HepG2 (cell line): ENCODE results near the gene SMYD5. TPM values are rescaled to one million over a fixed set of nuclear protein-coding genes. Genes with fewer than 3 reads are reported as not detected.

ENCODE experiments used
- ESRRA ChIP-seq: sonication (generic); formaldehyde crosslinking; IDR thresholded peaks from 2 replicates; pipeline ENCODE4 v1.5.1; 2020; ENCODE audit warnings: mild to moderate bottlenecking, low read depth, missing genetic modification reagents
- FOXP1 ChIP-seq, 2 experiments: fragments of 450-650 bp in 1 of 2; IDR thresholded peaks; 2 replicates each; pipeline ENCODE4 v1.6.1; 2017 to 2018; ENCODE audit warnings: antibody characterized with exemption in 1 of 2
- GATAD2A ChIP-seq: IDR thresholded peaks from 2 replicates; pipeline ENCODE4 v1.6.1; 2016
- HMGA1 ChIP-seq: sonication (generic); formaldehyde crosslinking; conservative IDR thresholded peaks from 2 replicates; pipeline ENCODE4 v1.4.0; 2020; ENCODE audit warnings: missing genetic modification reagents
- HNRNPK ChIP-seq: fragments of 200-400 bp; formaldehyde crosslinking; IDR thresholded peaks from 2 replicates; pipeline ENCODE4 v1.6.1; 2018; ENCODE audit warnings: low read length, low read depth, moderate library complexity, mild to moderate bottlenecking; ENCODE audit not compliant: poor library complexity, severe bottlenecking
- HNRNPL ChIP-seq: fragments of 200-400 bp; formaldehyde crosslinking; IDR thresholded peaks from 2 replicates; pipeline ENCODE4 v1.6.1; 2017; ENCODE audit warnings: mild to moderate bottlenecking, low read depth, low read length
- HOXA3 ChIP-seq: sonication (generic); formaldehyde crosslinking; IDR thresholded peaks from 2 replicates; pipeline ENCODE4 v1.5.0; 2020; ENCODE audit warnings: missing genetic modification reagents
- JUND ChIP-seq: sonication (generic); formaldehyde crosslinking; IDR thresholded peaks from 2 replicates; pipeline ENCODE4 v1.8.0; 2022; ENCODE audit warnings: mild to moderate bottlenecking, missing genetic modification reagents
- NFKBIZ ChIP-seq: IDR thresholded peaks from 2 replicates; pipeline ENCODE4 v1.6.1; 2018; ENCODE audit warnings: missing genetic modification reagents, missing compliant biosample characterization
- PHF21A ChIP-seq: sonication (generic); formaldehyde crosslinking; IDR thresholded peaks from 2 replicates; pipeline ENCODE4 v1.5.0; 2020; ENCODE audit warnings: mild to moderate bottlenecking, missing genetic modification reagents
- PRPF4 ChIP-seq: fragments of 200-400 bp; formaldehyde crosslinking; IDR thresholded peaks from 2 replicates; pipeline ENCODE4 v1.6.1; 2016; ENCODE audit warnings: low read length, low read depth; ENCODE audit not compliant: poor library complexity, severe bottlenecking
- SNAI1 ChIP-seq: sonication (generic); formaldehyde crosslinking; IDR thresholded peaks from 2 replicates; pipeline ENCODE4 v1.5.0; 2020; ENCODE audit warnings: mild to moderate bottlenecking, missing genetic modification reagents, borderline replicate concordance
- SRSF9 ChIP-seq: fragments of 200-400 bp; formaldehyde crosslinking; IDR thresholded peaks from 2 replicates; pipeline ENCODE4 v1.6.1; 2018; ENCODE audit warnings: borderline replicate concordance, mild to moderate bottlenecking, low read depth, low read length; ENCODE audit not compliant: insufficient read depth, poor library complexity, severe bottlenecking
- TFDP1 ChIP-seq: IDR thresholded peaks from 2 replicates; pipeline ENCODE4 v1.6.1; 2016; ENCODE audit warnings: missing compliant biosample characterization, missing genetic modification reagents, borderline replicate concordance
- TIGD3 ChIP-seq: sonication (generic); formaldehyde crosslinking; IDR thresholded peaks from 2 replicates; pipeline ENCODE4 v1.5.1; 2020; ENCODE audit warnings: mild to moderate bottlenecking, missing genetic modification reagents, borderline replicate concordance
- XRCC5 ChIP-seq: fragments of 200-400 bp; formaldehyde crosslinking; optimal IDR thresholded peaks from 2 replicates; pipeline ENCODE3; 2017; ENCODE audit warnings: mild to moderate bottlenecking, low read length
- ZBTB14 ChIP-seq: sonication (generic); formaldehyde crosslinking; IDR thresholded peaks from 2 replicates; pipeline ENCODE4 v1.4.0; 2020; ENCODE audit warnings: missing genetic modification reagents
- ZBTB7A ChIP-seq: sonication (generic); formaldehyde crosslinking; IDR thresholded peaks from 2 replicates; pipeline ENCODE4 v1.8.0; 2022; ENCODE audit warnings: mild to moderate bottlenecking, missing genetic modification reagents
- ZFX ChIP-seq: sonication (generic); formaldehyde crosslinking; IDR thresholded peaks from 2 replicates; pipeline ENCODE4 v1.4.0; 2020; ENCODE audit warnings: mild to moderate bottlenecking, low read depth, missing genetic modification reagents, moderate library complexity
- ZKSCAN5 ChIP-seq: sonication (generic); formaldehyde crosslinking; IDR thresholded peaks from 2 replicates; pipeline ENCODE4 v1.5.1; 2020; ENCODE audit warnings: mild to moderate bottlenecking, missing genetic modification reagents
- ZMYM2 ChIP-seq: sonication (generic); formaldehyde crosslinking; IDR thresholded peaks from 2 replicates; pipeline ENCODE4 v1.8.0; 2022; ENCODE audit warnings: mild to moderate bottlenecking, missing genetic modification reagents
- ZNF160 ChIP-seq: sonication (generic); formaldehyde crosslinking; IDR thresholded peaks from 2 replicates; pipeline ENCODE4 v1.8.0; 2022; ENCODE audit warnings: mild to moderate bottlenecking, inconsistent platforms, missing genetic modification reagents
- ZNF281 ChIP-seq: sonication (generic); formaldehyde crosslinking; IDR thresholded peaks from 2 replicates; pipeline ENCODE4 v1.4.0; 2020; ENCODE audit warnings: missing genetic modification reagents, borderline replicate concordance
- ZNF530 ChIP-seq: sonication (generic); formaldehyde crosslinking; IDR thresholded peaks from 2 replicates; pipeline ENCODE4 v1.5.0; 2020; ENCODE audit warnings: low read depth, mild to moderate bottlenecking, missing genetic modification reagents
- ZNF720 ChIP-seq: sonication (generic); formaldehyde crosslinking; IDR thresholded peaks from 2 replicates; pipeline ENCODE4 v1.4.0; 2020; ENCODE audit warnings: missing genetic modification reagents
- polyA plus RNA-seq, 8 experiments: library from polyadenylated mRNA; depleted of rRNA in 3 of 8; stranded (reverse) in 7 of 8; unstranded in 1 of 8; fragments of >200 nt; fragmentation: Illumina TruSeq in 4 of 8; extraction: Trizol in 4 of 8; gene quantifications; 2 replicates each; pipeline versions ENCODE4 v1.2.1 to v1.2.3, GENCODE V29; 2011 to 2016; ENCODE audit warnings: low read depth in 4 of 8, missing spikeins in 1 of 8, mixed read lengths in 1 of 8; ENCODE audit not compliant: insufficient read depth in 1 of 8
- total RNA-seq, 5 experiments: library from RNA; depleted of rRNA; stranded (reverse); fragments of >200 nt; fragmentation: Illumina TruSeq; extraction: Trizol; gene quantifications; 2 replicates each; pipeline ENCODE4 v1.2.3, GENCODE V29; 2016; ENCODE audit warnings: low read depth in 1 of 5

Gene SMYD5
- total and polyA plus RNA-seq, 2 of the 13 experiments (the other 11 are each of a cell fraction or from before 2014, with no cell fraction given) = 55.8 to 70.4 TPM

- no peak for TF ChIP-seq ZNF720 (CRISPR knock-in tag)
- peak; percentile 67; the same call in 1 of the 2 replicates for TF ChIP-seq ZMYM2
- no peak for TF ChIP-seq ZFX
- TF ChIP-seq ESRRA (CRISPR knock-in tag) = no peak
- TF ChIP-seq GATAD2A (CRISPR knock-in tag) = peak; percentile 95
- TF ChIP-seq ZKSCAN5 (CRISPR knock-in tag) = no peak
- no peak for TF ChIP-seq PRPF4
- TF ChIP-seq ZNF281 (CRISPR knock-in tag) = no peak; the same call in 1 of the 2 replicates
- TF ChIP-seq NFKBIZ (CRISPR knock-in tag) = no peak
- TF ChIP-seq TFDP1 = 0 out of 2 replicates have a peak, but pooled peaks have one; percentile 13
- no peak for TF ChIP-seq TIGD3 (CRISPR knock-in tag)
- peak; percentile 75 for TF ChIP-seq PHF21A (CRISPR knock-in tag)
- no peak for TF ChIP-seq SNAI1 (CRISPR knock-in tag)
- no peak for TF ChIP-seq HMGA1 (CRISPR knock-in tag)
- TF ChIP-seq ZNF530 = no peak
- no peak for TF ChIP-seq JUND (CRISPR knock-in tag)
- no peak for TF ChIP-seq ZNF160 (CRISPR knock-in tag)
- TF ChIP-seq HNRNPK = no peak
- TF ChIP-seq HOXA3 (CRISPR knock-in tag) = peak; percentile 75; the same call in 1 of the 2 replicates
- TF ChIP-seq HNRNPL = no peak
- TF ChIP-seq SRSF9 = no peak
- TF ChIP-seq ZBTB7A (CRISPR knock-in tag) = peak; percentile 51; the same call in 1 of the 2 replicates
- peak; percentile 92 for TF ChIP-seq FOXP1 (IDR thresholded peaks at IDR 0.05)
- peak; percentile 92 for TF ChIP-seq FOXP1 (CRISPR knock-in tag; IDR thresholded peaks at IDR 0.05)
- TF ChIP-seq ZBTB14 (CRISPR knock-in tag) = no peak
- peak; percentile 58 for TF ChIP-seq XRCC5
Measured at GRCh38 chr2:73262108-73262651, 48.1 kb downstream of the SMYD5 start (continued).
